SK-N-SH treated with all-trans-retinoic acid at 6 μM for 48 hours (cell line): ENCODE data around the gene CRYAB.

Experiments used
- ARNTL ChIP-seq: fragments of 450-650 bp; formaldehyde crosslinking; IDR thresholded peaks from 2 replicates; pipeline ENCODE4 v1.5.0; 2020; ENCODE audit warnings: low read depth, mild to moderate bottlenecking, moderate library complexity, borderline replicate concordance
- BACH2 ChIP-seq: fragments of 250-450 bp; sonication (Bioruptor Pico); IDR thresholded peaks from 2 replicates; pipeline ENCODE4 v1.9.0; 2021; ENCODE audit warnings: mild to moderate bottlenecking, borderline replicate concordance
- CSDC2 ChIP-seq: fragments of 250-450 bp; sonication (Bioruptor Pico); IDR thresholded peaks from 2 replicates; pipeline ENCODE4 v1.5.0; 2020; ENCODE audit warnings: mild to moderate bottlenecking, moderate library complexity
- ESRRG ChIP-seq: fragments of 250-450 bp; sonication (Bioruptor Pico); IDR thresholded peaks from 2 replicates; pipeline ENCODE4 v1.6.1; 2021; ENCODE audit warnings: mild to moderate bottlenecking
- ISL1 ChIP-seq: fragments of 250-450 bp; sonication (Bioruptor Pico); IDR thresholded peaks from 2 replicates; pipeline ENCODE4 v2.1.2; 2022; ENCODE audit warnings: mild to moderate bottlenecking, moderate library complexity
- OSR1 ChIP-seq: fragments of 250-450 bp; sonication (Bioruptor Pico); IDR thresholded peaks from 2 replicates; pipeline ENCODE4 v1.8.0; 2022; ENCODE audit warnings: moderate library complexity, mild to moderate bottlenecking, inconsistent platforms
- PATZ1 ChIP-seq: fragments of 250-450 bp; sonication (Bioruptor Pico); IDR thresholded peaks from 2 replicates; pipeline ENCODE4 v1.8.0; 2020; ENCODE audit warnings: mild to moderate bottlenecking, moderate library complexity, borderline replicate concordance
- TSHZ2 ChIP-seq: fragments of 250-450 bp; sonication (Bioruptor Pico); IDR thresholded peaks from 2 replicates; pipeline ENCODE4 v1.5.0; 2020; ENCODE audit warnings: mild to moderate bottlenecking, moderate library complexity
- ZFP3 ChIP-seq: fragments of 250-450 bp; sonication (Bioruptor Pico); IDR thresholded peaks from 2 replicates; pipeline ENCODE4 v1.5.0; 2020; ENCODE audit warnings: mild to moderate bottlenecking, moderate library complexity
- ZNF565 ChIP-seq: fragments of 450-650 bp; formaldehyde crosslinking; conservative IDR thresholded peaks from 2 replicates; pipeline ENCODE4 v1.5.0; 2020; ENCODE audit warnings: low read depth, mild to moderate bottlenecking, moderate library complexity
- ZNF70 ChIP-seq: fragments of 450-650 bp; formaldehyde crosslinking; IDR thresholded peaks from 2 replicates; pipeline ENCODE4 v1.5.0; 2020; ENCODE audit warnings: mild to moderate bottlenecking, moderate library complexity
- ZNF8 ChIP-seq: fragments of 450-650 bp; formaldehyde crosslinking; IDR thresholded peaks from 2 replicates; pipeline ENCODE4 v1.5.0; 2020; ENCODE audit warnings: mild to moderate bottlenecking, moderate library complexity

GRCh38 chr11:111923951-111924350, 12.4 kb upstream of the CRYAB start:
- TF ChIP-seq TSHZ2 (CRISPR knock-in tag) (no peak), ESRRG (CRISPR knock-in tag) (no peak), ZFP3 (CRISPR knock-in tag) (no peak), BACH2 (CRISPR knock-in tag) (no peak), PATZ1 (CRISPR knock-in tag) (no peak), OSR1 (CRISPR knock-in tag) (no peak), ZNF565 (CRISPR knock-in tag) (no peak), ISL1 (CRISPR knock-in tag) (no peak), ZNF70 (CRISPR knock-in tag) (no peak), CSDC2 (CRISPR knock-in tag) (no peak), ZNF8 (no peak), ARNTL (CRISPR knock-in tag) (no peak)
